Kidney glomerular epithelial cell (primary cell): ENCODE measurements around the gene SEC14L6.

Experiments used
- DNase-seq: peaks from one replicate; lab custom pipeline; 2025; lab: John Stamatoyannopoulos, UW

The SEC14L6 gene

DNA sequence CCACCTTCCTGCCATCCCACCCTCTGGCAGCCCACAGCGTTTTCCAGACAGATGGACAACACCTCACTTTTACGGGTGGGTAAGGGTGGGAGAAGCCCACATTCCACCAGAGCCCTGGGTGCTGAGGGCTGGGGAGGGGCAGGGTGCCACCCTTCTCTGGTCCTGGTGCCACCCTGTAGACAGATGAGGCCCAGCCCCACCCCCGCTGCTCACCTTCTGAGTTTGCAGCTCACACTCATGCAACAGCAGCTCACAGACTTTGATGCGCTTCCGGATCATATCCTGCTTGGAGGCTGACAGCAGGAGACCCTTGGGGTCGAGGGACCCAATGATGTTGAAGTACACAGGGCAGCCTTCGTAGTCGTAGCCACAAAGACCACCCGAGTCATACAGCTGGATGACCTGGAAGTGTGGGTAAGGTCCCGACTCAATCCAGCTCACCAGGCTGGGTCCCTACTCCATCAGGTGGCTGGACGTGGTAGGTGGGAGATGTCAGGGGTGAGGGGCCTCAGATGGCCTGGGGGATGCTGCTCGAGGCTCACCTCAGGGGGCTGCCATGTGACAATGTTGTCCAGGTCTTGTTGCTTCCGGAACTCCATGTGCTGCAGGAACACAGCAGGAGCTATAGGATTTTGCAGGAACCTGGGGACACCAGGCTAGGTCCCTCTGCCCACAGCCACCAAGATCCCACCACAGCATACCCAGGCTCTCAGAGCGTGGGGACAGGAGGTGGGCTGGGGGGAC lies 51.3 kb downstream of the SEC14L6 start:
- no peak for DNase-seq

DNA sequence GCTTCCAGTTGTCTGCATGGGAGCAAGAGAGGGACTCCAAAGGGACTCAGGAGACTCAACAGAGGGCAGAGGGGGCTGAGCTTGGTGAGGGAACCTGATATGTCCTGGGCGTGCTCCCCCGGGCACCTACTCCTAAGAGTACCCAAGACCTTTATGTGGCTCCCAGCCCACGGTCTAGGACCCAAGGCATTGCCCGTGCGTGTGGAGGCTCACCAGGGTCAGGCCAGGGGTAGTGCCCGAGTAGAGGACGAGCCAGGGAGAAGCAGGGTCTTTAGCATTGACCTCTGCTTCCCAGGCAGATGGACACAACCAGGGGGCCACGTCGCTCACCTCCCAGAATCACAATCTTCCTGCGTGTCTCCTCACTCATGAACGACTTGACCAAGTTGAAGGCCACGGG lies 54.4 kb downstream of the SEC14L6 start:
- DNase-seq = no peak

DNA sequence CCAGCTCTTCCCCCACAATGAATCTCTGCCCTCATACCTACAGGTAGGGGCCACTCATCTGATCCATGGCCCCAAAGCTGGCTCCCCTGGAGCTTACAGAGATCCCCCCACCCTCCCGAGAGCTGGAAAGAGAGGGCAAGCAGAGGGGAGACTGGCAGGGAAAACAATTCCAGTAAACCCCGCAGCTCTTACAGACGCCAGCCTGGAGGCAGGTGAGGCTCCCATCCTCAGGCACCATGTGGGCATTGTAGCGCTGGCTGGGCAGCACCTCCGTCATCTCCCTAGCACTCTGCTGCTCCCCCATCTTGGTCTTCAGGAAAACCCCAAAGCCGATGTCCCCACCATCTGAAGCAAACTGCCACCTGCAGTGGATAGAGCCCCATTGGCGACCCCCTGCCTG lies 55.2 kb downstream of the SEC14L6 start:
- DNase-seq = no peak

DNA sequence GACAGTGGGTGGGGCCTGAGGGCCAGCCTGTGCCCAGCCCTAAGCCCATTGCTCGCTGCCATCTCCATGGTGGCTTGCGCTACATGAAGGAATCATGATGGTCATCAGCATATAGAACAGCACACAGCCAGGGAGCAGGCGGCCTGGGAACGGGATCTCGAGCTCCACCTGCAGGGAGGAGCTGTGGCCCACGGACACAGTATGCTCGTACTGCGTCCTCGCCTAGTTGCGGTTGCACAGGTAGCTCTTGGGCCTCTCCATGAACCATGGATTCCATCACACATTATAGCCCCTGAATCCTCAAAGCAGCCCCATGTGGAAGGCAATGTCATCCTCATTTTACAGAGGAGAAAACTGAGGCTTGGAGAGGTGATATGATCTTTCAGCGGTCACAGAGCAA lies 56.1 kb downstream of the SEC14L6 start:
- DNase-seq = no peak

DNA sequence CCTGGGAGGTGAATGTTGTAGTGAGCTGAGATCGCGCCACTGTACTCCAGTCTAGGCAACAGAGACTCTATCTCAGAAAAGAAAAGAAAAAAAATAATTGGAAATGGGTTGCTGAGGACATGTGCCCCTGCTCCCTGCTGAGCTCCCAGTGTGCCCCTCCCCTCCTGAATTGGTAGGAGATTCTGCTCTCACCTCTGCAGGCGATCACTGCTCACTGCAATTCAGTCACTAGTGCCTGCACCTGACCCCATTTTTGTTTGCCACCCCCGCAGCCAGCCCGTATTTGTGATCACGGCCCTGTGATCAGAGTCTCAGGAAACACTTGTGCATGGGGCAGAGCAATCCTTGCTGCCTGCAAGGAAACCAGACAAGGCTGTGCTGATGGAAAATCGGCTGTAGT lies 58.4 kb downstream of the SEC14L6 start:
- DNase-seq = no peak

DNA sequence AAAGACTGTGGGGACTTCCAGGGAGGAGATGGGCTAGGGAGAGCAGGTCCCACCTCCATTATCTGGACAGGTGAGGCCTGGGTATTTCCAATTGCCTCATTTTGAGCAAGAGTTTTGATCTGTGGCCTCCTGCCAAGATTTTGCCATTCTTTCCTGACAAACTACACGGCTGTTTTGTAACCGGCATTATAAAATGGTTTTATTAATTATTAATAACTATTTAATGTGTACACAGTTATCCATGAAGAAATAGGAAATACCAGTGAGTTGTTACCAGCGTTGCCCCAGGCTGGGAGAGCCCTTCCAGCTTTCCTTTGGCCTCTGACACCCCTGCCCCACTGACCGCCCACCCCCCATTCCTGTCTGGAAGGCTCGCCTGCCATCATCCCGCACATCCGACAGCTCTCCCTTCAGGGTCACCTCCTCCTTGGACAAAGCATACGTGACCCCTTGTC lies 59.9 kb downstream of the SEC14L6 start:
- DNase-seq = peak; percentile 0

DNA sequence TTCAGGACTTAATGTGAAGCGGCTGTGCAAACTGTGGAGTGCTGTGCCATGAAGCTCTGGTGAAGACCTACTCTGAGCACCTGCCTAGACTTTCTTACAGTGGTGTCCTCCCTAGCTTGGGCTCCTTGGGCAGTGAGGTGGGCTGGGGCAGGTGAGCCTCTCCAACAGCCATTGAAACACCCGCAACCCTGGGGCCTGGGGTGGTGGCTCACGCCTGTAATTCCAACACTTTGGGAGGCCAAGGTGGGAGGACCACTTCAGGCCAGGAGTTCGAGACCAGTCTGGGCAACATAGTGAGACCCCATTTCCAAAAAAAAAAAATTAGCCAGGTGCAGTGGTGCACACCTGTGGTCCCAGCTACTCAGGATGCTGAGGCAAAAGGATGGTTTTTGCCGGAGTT lies 60.4 kb downstream of the SEC14L6 start:
- DNase-seq = no peak

DNA sequence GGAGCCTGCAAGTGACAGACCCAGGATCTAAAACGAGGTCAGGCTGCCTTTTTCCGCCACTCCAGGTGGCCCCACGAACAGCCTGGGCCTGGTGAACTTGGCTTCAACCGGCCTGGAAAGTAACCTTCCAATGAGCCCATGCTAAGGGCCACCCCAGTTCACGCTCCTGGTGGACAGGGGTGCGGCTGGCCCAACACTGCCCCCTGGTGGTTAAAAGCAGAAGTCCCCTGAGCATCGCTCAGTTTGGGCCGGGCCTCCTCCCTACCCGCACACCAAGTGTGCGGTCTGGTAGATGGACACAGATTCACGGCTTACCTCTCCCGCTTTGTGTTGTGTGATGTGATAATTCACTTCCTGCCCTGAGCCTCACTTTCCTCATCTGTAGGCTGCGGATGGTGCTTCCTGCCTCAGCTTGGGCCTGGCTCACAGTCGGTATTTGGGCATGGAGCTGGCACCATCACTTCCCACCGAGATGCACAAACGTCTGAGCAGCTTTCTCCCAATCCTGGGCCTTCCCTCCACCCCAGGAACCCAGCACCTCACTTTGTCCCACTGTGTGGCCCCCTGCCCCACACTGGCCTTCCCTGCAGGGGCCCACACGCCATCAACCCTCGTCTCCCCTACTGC lies 61.1 kb downstream of the SEC14L6 start:
- DNase-seq = peak; percentile 4

DNA sequence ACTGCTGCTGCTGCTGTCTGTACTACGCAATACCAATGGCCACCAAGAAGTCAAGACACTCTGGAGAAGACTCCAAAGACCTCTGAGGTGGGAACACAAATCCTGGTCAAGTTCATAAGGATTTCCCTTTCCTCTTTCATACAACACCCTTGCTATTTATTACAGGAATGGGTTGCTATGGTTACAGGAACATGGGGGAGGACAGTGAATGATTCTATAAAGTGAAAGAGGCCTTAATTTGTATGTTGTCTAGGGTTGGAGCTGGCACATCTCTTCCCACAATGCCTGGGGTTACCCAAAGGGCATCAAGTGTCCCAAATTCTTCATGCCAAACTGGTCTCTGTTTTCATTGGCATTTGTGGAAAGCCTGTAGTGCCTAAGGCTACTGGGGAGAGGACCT lies 63.4 kb downstream of the SEC14L6 start:
- DNase-seq = no peak

DNA sequence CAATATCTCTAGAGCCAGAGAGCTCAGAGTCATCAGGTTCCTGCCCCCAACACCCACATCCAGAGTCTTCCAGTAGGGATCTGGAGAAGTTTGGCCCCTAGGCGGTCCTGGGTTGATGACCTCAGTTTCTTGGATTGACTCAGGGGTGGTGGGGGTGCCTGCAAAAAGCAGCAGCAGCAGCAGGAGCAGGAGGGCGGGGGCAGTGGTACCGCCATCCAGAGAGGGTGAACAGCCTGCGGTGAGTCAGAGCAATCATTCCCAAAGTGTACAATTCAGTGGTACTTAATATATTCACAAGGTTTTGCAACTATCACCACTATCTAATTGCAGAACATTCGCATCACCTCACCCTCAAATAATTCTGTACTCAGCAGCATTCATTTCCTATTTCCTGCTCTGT lies 64.8 kb downstream of the SEC14L6 start:
- DNase-seq = peak; percentile 9

DNA sequence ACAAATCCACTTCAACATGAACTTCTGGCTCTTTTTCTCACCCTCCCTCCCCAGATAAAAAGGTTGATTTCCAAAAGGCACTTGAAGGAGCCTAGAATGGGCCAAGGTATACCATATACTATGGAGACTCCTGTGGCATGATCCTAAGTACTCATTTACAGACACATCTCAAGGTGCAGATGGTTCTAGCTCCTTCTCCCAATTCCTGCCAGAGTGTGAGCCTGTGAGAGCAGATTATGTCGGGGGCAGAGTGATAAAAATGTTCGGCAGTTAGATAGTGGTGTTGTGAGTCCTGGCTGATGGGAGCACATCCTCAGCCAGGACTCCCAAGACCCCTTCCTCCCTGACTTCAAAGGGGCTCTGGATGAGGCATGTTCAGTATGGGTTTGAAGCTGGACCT lies 66.6 kb downstream of the SEC14L6 start:
- DNase-seq = no peak

DNA sequence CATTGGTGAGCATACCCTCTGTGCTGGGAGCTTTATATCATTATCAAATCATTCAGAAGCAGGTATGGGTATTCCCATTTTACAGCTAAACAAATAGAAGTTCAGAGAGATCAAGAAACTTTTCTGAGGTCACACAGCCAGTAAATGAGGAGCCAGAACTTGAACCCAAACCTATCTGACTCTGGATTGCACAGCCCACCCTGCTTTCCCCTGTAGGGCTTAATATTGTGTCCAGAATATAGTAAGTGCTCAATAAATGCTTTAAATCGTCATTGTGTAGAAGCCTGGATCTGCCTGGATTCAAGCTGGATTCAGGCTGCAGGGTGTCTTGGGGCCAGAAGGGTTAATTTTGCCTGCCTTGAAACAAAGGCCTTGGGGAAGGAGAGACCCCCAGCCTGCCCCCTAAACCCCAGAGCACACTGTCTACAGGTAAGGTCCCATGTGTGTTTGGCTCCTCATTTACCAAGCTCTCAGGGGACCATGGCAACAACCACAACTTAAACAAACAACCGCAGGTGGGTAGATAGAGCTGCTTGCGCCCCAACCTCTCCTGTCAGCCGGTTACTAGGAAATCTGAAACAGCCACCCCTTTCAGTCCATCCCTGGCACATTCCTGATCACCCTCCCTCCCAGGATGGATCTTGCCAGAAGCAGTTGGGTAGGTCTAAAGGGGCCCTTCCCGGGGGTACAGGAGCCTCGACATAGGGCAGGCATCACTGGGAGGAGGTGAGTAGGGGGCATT lies 71.7 kb downstream of the SEC14L6 start:
- DNase-seq = no peak

DNA sequence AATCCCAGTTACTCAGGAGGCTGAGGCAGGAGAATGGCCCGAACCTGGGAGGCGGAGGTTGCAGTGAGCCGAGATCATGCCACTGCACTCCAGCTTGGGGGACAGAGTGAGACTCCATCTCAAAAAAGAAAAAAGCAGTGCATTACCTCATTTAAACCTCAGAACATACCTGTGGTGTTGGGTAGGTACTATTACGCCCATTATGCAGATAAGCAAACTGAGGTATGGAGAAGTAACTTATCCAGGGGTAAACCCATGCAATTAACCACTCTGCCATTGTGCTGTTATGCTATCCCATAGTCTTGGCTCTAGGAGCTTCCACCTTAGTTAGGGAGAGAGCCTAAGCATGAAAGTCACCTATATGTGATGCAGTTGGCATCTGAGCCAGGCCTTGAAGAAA lies 72.4 kb downstream of the SEC14L6 start:
- DNase-seq = no peak

DNA sequence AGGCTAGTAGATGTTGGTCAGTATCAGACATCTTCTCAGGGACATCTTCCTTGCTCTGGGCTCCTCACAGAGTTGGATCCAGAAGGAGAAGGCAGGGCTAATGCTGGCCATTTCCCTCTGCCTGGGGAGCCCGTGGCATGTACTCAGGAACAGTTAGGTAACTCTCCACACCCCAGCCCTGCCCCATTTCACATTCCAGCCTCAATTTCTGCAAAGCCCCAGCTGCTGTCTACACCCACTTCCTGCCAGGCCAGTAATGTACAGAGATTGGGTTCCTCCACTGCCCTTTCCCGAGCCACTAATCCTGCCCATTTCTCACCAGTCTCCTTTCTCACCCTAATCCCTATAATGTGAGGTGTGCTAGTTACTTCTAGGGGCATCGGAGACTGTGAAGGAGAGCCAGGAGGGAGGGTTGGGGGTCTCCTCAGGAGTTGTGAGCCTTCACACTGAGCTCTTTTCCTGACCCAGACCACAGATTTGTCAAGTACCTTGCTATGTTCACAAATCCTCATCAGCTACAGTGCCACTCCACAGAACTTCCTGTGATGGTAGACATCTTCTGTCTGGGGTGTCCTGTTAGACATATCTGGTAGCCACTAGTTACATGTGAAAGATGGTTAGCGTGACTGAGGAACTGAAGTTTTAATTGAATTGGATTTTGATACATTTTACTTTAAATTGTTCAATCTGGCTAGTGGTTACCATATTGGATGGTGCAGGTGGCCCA lies 73.4 kb downstream of the SEC14L6 start:
- DNase-seq = no peak
